ENCODE data around the gene ZNF780B.

DNA sequence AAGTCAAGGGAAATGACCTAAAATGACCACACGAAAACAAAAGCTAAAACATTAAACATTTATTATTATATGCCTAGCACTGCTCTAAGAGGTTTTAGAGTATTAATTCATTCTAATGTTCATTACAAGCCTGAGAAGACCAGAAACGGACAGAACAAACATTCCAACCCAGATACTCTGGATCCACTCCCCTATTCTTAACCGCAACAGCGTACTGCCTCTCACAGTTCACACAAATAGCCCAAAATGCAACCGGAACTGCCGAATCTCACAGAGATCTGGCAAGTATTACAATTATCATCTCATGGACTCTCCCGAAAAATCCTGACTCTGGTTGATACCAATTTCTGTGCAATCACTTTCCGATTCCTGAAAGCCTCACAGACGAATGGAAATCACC is 1.4 kb downstream of the ZNF780B start:
- TF ChIP-seq CTCF (IDR thresholded peaks at IDR 0.05), result no peak
- TF ChIP-seq POLR2A (IDR thresholded peaks at IDR 0.05), result no peak
